GM18870 (cell line): ENCODE results near the gene ECM1.

Experiments
- ATAC-seq: cut with Tn5 transposase; IDR thresholded peaks from one replicate; pipeline ENCODE4 v1.9.1; 2021; ENCODE audit warnings: moderate library complexity; ENCODE audit not compliant: unreplicated experiment

The ECM1 gene

GRCh38 chr1:150511985-150512660 lies 4.2 kb downstream of the ECM1 start:
- ATAC-seq: no peak

DNA sequence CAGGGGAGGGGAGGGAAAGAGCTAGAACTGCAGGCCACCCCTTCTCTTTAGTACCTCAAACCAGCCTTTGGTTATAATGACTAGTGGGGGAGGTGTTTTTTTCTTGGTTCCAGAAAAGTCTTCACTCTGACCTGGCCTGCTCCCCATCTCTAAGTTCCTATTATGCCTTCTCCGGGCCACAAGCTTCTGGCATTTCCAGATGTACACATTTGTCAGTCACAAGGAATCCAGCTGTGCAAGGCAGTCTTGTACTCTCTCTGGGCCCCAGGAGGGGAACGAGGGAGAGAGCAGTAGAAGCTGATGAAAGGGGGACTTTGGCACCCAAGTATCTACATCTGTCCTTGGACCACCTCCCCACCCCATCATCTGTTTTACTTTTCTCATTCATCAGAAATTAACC lies 4.9 kb downstream of the ECM1 start:
- no peak for ATAC-seq

DNA sequence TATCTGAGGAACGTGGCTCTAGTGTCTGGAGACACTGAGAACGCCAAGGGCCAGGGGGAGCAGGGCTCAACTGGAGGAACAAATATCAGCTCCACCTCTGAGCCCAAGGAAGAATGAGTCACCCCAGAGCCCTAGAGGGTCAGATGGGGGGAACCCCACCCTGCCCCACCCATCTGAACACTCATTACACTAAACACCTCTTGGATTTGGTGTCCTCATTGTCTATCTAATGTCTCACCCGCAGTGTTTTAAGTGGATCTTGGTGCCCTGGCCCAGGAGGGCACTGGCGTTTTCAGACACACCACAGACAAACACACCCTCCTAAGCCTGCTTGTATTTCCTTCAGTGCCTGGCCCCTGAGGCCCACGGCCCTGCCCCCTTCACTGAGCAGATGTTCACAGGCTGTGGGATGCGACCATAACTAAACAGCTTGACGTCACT lies 5.5 kb downstream of the ECM1 start:
- ATAC-seq: no peak

GRCh38 chr1:150514260-150514659 lies 6.4 kb downstream of the ECM1 start:
- ATAC-seq: no peak

DNA sequence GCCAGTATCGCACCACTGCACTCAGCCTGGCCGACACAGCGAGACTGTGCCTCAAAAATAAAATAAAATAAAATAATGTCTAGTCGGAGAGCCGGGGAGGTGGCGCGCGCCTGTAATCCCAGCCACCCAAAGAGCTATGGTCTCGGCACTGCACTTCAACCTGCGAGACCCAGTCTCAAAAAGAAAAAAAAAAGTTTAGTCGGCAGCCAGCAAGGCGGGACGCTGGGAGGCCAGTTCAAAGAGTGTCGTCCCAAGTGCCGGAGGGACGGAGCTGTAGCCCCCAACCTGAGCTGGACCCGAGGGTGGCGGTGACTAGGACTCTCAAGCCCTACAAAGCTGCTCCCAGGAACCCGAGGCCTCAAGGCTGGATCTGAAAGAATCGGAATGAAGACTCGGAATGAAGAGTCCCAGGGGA lies 7.0 kb downstream of the ECM1 start:
- no peak for ATAC-seq

- peak; percentile 84 for ATAC-seq
Observed at GRCh38 chr1:150515328-150516049, 7.6 kb downstream of the ECM1 start, which contains the start of gene FALEC. Gene FALEC, plus strand, starts transcription at chr1:150515752.

DNA sequence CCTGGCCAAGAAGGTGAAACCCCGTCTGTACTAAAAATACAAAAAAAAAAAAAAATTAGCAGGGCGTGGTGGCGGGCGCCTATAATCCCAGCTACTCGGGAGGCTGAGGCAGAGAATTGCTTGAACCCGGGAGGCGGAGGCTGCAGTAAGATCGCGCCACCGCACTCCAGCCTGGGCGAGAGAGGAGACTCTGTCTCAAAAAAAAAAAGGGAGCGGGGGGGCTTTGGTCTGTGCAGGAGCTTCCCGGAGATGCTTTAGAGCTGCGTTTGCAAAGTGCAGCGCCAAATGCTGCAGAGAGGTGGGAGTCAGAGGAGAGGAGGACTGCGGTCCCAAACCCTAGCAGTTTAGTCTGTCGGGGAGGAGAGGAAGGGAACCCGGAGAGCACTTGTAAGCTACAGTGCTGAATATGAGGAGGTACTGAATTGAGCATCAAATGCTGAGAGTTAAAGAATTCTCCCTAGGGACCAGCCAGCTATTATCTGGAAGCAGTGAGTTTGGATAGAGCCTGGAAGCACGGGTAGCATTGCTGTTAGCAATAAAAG lies 8.2 kb downstream of the ECM1 start:
- no peak for ATAC-seq

GRCh38 chr1:150516616-150517015 lies 8.7 kb downstream of the ECM1 start:
- ATAC-seq: no peak

DNA sequence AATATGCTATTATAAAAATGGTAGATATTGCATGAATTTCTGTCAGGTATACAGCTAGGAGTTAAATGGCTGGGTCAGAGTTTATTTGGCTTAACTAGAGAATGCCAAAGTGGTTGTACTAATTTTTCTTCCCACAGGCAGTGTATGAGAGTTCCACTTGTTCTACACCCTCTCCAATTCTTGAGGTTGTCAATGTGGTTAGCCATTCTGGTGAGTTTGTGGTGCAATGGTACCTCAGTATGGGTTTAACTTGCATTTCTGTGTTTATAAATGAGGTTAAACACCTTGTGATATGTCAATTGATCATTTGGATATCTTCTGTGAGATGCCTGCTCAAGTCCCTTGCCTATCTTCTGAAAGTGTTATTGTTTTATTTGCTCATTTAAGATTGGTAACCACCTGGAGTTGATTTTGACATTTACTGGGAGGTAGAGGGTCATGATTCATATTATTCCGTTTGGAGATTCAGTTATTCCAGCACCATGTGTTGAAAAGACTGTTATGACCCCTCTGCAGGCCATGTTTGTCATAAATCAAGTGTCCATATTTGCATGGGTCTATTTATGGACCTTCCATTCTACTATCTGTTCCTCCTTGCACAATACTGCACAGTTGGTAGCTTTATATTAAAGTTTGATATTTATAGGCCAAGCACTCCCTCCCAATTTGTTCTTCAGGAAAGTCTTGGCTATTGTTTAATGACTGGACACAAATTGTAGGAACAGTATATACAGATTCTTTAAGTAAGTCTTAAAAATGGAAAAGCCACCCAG lies 13.5 kb downstream of the ECM1 start:
- ATAC-seq: no peak

DNA sequence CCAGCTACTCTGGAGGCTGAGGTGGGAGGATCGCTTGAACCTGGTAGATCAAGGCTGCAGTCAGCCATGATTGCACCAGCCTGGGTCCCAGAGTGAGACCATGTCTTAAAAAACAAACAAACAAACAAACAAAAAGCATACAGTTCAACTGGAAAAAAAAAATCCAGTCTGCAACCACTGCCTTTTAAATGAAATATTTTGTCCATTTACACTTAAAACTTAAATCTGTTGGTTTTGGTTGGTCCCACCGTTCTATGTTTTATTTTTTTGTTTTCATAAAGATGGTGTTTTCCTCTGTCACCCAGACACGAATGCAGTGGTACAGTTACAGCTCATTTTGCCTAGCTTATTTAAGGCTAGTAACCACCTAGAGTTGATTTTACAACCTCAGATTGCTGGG lies 17.4 kb downstream of the ECM1 start:
- no peak for ATAC-seq

DNA sequence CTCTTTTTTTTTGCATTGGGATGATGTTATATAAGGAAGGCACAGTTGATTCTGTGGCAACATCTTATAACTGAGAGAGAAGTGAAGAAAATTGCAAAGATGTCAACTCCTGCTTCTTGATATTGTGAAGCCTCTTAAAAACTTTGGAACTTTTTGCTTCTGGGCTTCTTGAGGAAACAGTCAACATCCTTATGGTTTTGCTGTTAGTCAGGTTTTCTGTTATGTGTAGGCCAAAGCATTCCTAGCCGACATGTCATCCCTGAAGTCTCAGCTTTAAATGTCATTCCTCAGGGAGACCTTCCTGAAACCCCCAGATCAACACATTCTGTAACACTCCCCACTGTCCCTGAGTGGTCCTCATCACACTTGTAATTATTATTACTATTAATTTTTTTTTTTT lies 20.3 kb downstream of the ECM1 start:
- ATAC-seq: no peak

- ATAC-seq: no peak
Observed at GRCh38 chr1:150529017-150529416, 21.1 kb downstream of the ECM1 start.

- ATAC-seq: no peak
Observed at GRCh38 chr1:150530491-150531159, 22.7 kb downstream of the ECM1 start.

DNA sequence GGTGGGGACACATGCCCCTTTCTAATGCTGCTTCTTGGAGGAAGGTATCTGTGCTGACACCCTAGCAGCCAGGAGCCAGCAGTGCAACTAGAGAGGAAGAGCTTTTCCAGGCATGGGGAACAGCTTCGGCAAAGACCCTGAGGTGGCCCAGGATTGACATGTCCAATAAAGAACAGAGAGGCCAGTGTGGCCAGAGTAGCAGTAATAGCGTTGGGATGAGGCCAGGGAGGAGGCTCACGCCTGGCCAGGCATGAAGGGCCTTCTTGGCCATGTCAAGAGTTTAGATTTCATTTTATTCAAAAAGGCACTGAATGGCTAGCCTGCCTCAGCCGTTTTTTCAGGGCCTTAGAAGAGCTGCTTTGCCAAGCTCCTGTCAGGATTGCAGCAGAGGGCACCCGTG lies 25.0 kb downstream of the ECM1 start:
- ATAC-seq: no peak

GRCh38 chr1:150534002-150534401 lies 26.1 kb downstream of the ECM1 start:
- no peak for ATAC-seq

- ATAC-seq: no peak
Observed at GRCh38 chr1:150535511-150536287, 27.8 kb downstream of the ECM1 start.

DNA sequence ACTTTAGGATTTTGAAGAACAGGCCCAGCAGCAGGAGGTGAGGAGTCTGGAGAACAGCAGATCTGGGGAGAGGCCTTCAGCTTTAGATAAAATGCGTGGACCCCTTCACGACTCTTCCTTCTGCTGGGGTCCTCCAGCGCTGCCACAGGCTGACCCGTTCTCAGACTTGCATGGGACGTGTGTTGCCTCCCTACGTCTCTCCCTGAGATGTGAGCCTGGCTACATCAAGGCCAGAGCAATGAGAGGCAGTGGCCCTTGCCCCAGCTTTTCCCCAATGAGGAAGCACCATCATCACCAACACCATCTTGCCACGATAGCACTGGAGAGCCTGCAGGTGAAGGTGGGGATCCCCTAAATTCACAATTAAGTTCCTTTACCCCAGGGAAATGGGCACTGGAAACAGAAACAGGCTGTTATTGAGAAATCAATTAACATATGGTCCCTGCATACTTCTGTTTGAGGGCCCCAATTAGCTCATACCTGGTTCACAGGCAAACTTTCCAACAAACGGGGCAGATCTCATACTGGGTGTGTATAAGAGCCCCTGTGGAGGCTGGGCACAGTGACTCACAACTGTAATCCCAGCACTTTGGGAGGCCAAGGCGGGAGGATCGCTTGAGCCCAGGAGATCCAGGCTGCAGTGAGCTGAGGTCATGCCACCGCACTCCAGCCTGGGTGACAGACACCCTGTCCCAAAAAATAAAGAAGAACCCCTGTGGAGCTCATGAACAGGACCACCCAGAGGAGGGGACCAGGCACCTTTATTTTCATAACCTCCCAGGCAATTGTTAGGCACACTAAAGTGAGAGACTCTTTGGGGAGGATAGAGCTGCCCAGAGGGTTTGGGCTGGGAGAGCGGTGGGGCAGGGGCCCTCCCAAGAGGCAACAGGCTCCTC lies 29.2 kb downstream of the ECM1 start:
- no peak for ATAC-seq

DNA sequence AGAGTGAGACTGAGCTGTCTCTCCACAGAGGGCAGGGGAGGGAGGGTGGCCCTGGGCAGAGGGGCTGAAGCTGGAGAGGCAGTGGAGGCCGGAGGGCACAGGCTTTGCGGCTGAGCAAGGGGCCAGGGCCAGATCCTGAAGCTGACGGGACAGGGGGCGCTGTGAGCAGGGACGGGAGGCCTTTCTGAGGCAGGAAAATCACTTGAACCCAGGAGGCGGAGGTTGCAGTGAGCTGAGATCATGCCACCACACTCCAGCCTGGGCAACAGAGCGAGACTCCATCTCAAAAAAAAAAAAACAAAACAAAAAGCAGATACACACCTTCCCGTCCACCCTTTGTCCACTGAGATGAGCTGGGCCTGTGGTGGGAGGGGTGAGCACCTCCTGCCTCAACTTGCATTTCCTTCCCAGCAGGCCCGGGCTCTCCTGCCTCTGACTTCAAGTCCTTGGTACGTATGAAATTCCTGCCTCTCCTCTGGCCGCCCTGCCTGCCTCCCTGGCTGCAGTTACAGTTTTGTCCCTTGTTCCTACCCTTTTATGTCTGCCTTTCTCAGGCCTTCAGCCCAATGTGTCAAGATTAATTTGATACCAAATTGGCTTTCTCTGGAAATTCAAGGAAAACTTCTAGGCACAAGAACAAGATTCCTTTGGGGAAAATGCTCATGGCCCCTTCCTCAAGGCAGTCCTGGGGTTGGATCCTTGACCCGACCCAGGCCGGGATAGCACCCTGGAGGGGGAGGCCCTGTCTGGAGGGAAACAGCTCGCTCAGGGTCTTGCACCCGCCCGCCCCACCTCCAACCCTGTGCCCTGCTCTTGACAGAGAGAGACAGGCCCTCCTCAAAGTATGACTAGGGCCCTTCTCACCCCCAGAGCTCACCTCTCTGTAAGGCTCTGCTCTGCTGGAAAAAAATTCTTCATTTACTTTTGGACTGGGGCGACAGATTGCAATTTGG lies 30.1 kb downstream of the ECM1 start:
- no peak for ATAC-seq
